Measurements from ENCODE around the gene ACP5. TPM values are rescaled to one million over a fixed set of nuclear protein-coding genes. Genes with fewer than 3 reads are reported as not detected.
A peak's percentile ranks its signal among the peaks of the same experiment; 100 is the strongest.

Gene ACP5
- total and polyA plus RNA-seq, 2 of the 8 experiments (the other 6 are each of a cell fraction or from before 2014, with no cell fraction given), result 9.0 to 14.3 TPM

DNA sequence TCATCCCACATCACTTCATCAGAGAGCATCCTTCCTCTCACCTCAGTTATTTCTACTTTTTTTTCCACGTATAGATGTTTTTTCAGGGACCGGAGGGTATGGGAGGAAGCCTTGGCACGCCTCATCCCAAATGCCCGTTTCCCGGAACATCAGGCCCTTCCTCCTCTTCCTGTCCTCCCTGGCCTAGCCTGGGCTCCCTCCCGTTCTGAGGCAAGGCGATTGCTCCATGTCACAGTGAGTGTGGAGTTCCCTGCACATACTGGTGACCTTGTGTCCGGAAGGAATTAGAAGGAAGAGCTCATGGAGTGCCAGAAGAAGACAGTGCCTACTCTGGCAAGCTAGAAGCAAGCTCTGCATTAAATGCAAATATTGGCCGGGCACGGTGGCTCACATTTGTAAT, 18.7 kb upstream of the ACP5 start:
- peaks cover 0 to 7% (median 0%) of the 10 kb centered on the region in 4 experiments; a peak in 2 of 8 replicates for H3K36me3 ChIP-seq (ENCODE audit: control insufficient read depth in 2 of 4, insufficient read depth in 4 of 4, low read length in 3 of 4)
- no peaks in the 10 kb centered on the region; the same call in none of the 2 replicates for H3K79me1 ChIP-seq (ENCODE audit: low read depth, low read length)
- H3K4me1 ChIP-seq (replicated peaks in 1 of 4; ENCODE audit: control insufficient read depth in 3 of 4, insufficient read depth in 4 of 4, low read length in 3 of 4), result no peaks in the 10 kb centered on the region; a peak in 1 of 7 replicates
- H3K79me2 ChIP-seq (ENCODE audit: control insufficient read depth in 1 of 2, insufficient read depth in 2 of 2, low read length in 2 of 2), result peaks cover 4 to 33% of the 10 kb centered on the region in 2 experiments; a peak in 3 of 4 replicates
- no peak overlapping the region for H3K18ac ChIP-seq (ENCODE audit: extremely low read depth, low read length)
- no peak overlapping the region for H2BK5ac ChIP-seq (ENCODE audit: low read depth, low read length)
- H3K9me3 ChIP-seq (ENCODE audit: insufficient read depth in 2 of 2, low read depth in 1 of 2, low read length in 1 of 2), result no peaks in the 10 kb centered on the region
- H3K9ac ChIP-seq (replicated peaks in 1 of 4; ENCODE audit: extremely low read depth in 1 of 4, low read depth in 3 of 4, low read length in 3 of 4), result no peak overlapping the region
- H2BK15ac ChIP-seq (ENCODE audit: low read length), result peak overlapping the region; percentile 6; the same call in 1 of the 2 replicates
- no peak overlapping the region for H3K56ac ChIP-seq (replicated peaks; ENCODE audit: insufficient read length, low read depth, low read length)
- FAIRE-seq (no peak), DNase-seq (ENCODE audit: low read depth in 1 of 2, low spot score in 2 of 2) (no peak)
- H3K27ac ChIP-seq (ENCODE audit: low read depth, low read length), result no peak overlapping the region
- ChIA-PET POLR2A (ENCODE audit: partially characterized antibody) (interaction anchor here (0.6 kb wide), 1 partner anchor 386 kb away, joined by 3 read pairs; no protein-coding TSS in a partner anchor), CTCF (ENCODE audit: partially characterized antibody) (no interaction called here)
- 89% methylated on average over 10 of the region's 10 CpGs; no CpG with 5 or more reads in 1 of the 2 experiments for WGBS, 2 experiments (ENCODE audit: extremely low coverage in 1 of 2, insufficient coverage in 1 of 2, insufficient read length in 1 of 2, insufficient replicate concordance in 2 of 2, low coverage in 1 of 2, low lambda C conversion rate in 2 of 2, missing lambda C conversion rate in 1 of 2)
- H4K91ac ChIP-seq (replicated peaks; ENCODE audit: insufficient read length, low read length), result no peak overlapping the region
- no peaks in the 10 kb centered on the region for H3K27me3 ChIP-seq (replicated peaks in 1 of 4; ENCODE audit: control insufficient read depth in 3 of 4, extremely low read depth in 1 of 4, insufficient read depth in 3 of 4, low read length in 3 of 4)
- H4K5ac ChIP-seq (ENCODE audit: insufficient read length, low read depth, low read length), result no peak overlapping the region
- no peak overlapping the region for H2BK20ac ChIP-seq (ENCODE audit: low read length)
- no peak overlapping the region for H3K4ac ChIP-seq (replicated peaks; ENCODE audit: insufficient read length, low read depth, low read length)
- H2BK12ac ChIP-seq (ENCODE audit: low read depth, low read length), result peak overlapping the region; percentile 2; the same call in 1 of the 2 replicates
- no peak overlapping the region for H3K4me2 ChIP-seq (ENCODE audit: insufficient read depth in 1 of 2, low read depth in 2 of 2, low read length in 2 of 2)
- H2BK120ac ChIP-seq (replicated peaks; ENCODE audit: low read depth, low read length), result no peak overlapping the region
- no peak overlapping the region for H3K14ac ChIP-seq (ENCODE audit: insufficient read length)
- no peaks in the 10 kb centered on the region; the same call in 1 of the 2 replicates for H3K23me2 ChIP-seq (ENCODE audit: low read depth, low read length)
- H3K4me3 ChIP-seq (ENCODE audit: extremely low read depth in 1 of 4, insufficient read depth in 2 of 4, low read depth in 3 of 4, low read length in 4 of 4), result no peak overlapping the region
- H2AFZ ChIP-seq (ENCODE audit: low read length), result no peak overlapping the region
- no peaks in the 10 kb centered on the region for H4K20me1 ChIP-seq (replicated peaks in 1 of 2; ENCODE audit: control insufficient read depth in 1 of 2, insufficient read depth in 2 of 2, low read length in 2 of 2)
- peak overlapping the region; percentile 35; the same call in 1 of the 2 replicates for H4K8ac ChIP-seq (ENCODE audit: extremely low read depth, insufficient read depth, low read length)
- H3K23ac ChIP-seq (ENCODE audit: insufficient read length), result no peak overlapping the region
- 0 out of 2 replicates have a peak overlapping the region, but pooled peaks have one; percentile 32 for H2AK5ac ChIP-seq (ENCODE audit: low read depth, low read length)
- no peak for TF ChIP-seq KDM1A (IDR thresholded peaks at IDR 0.05; ENCODE audit: borderline replicate concordance, low read length)
- TF ChIP-seq TAF7 (optimal IDR thresholded peaks at IDR 0.05; ENCODE audit: borderline replicate concordance, low read depth, low read length), result no peak
- no peak for TF ChIP-seq GTF2F1 (IDR thresholded peaks at IDR 0.05; ENCODE audit: borderline replicate concordance, low read depth, low read length)
- no peak for TF ChIP-seq EP300 (IDR thresholded peaks at IDR 0.05; ENCODE audit: borderline replicate concordance in 1 of 2, low read depth in 2 of 2, low read length in 2 of 2)

All from H1 (cell line).